ENCODE measurements around the gene WWTR1. TPM values are rescaled to one million over a fixed set of nuclear protein-coding genes. Genes with fewer than 3 reads are reported as not detected.

Gene WWTR1
- total RNA-seq, 1 experiment from 2014 or later: 49.1 TPM

DNA sequence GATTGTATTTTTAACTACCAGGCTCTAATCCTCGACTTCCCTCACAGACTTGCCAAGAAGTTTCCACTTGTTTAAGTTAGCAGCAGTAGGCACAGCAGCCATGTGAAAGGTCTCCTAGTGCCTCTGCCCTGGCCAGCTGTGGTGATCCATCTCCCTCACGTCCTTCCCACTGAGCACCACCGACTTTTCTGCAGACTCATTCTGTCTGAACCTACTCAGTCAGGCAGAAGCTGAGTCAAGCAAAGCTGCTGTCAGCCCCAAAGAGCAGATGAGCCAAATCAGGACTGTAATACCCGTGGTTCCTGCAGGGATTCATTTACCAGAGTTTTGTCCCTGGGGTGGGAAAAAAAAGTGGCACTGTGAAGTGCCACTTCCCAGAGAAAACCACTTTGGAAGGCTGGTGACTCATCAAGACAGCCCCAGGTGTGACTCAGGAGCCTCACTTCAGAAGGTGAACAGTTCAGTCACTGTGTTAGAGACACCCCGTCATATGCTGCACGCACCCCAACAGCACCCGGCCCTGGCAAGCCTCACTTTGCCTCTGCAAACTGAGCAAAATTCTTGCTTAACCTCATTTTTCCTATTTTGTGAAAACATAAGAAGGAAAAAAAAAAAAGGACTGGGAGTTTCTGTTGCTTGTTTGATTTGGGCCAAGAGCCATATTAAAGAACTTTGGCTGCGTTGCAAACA lies 76.0 kb downstream of the WWTR1 start:
- no peaks in the 10 kb centered on the region for H3K36me3 ChIP-seq
- peak overlapping the region; percentile 82 for H3K27ac ChIP-seq
- peaks cover 49% of the 10 kb centered on the region for H3K4me1 ChIP-seq
- peak; percentile 96 to 98 for DNase-seq
- no peak overlapping the region for H3K4me3 ChIP-seq
- no peaks in the 10 kb centered on the region for H3K27me3 ChIP-seq
- no peaks in the 10 kb centered on the region for H3K9me3 ChIP-seq (replicated peaks)

DNA sequence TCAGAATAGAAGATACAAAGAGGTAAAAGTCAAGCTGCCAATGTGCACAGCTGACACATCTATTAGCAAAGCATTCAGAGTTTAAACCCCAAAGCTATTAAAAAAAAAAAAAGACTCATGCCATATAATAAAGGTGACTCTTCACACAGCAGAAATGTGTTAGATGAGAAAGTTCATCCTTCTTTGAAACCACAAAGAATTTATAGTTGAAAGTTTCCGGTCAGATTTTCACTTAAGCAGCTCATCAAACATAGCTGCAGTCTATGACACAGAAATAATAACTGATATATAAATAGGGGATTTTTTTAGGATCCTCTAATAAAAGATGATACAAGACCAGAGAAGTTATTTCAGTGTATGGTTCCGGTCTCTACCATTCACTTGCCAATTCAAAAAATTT lies 76.6 kb downstream of the WWTR1 start:
- DNase-seq: no peak
- Histone ChIP-seq H3K9me3 (replicated peaks) (no peaks in the 10 kb centered on the region), H3K4me3 (no peak overlapping the region), H3K27me3 (no peaks in the 10 kb centered on the region), H3K4me1 (peaks cover 51% of the 10 kb centered on the region), H3K27ac (peak overlapping the region; percentile 82), H3K36me3 (no peaks in the 10 kb centered on the region)

- Histone ChIP-seq H3K27ac (0 out of 2 replicates have a peak overlapping the region, but pooled peaks have one; percentile 82), H3K27me3 (no peaks in the 10 kb centered on the region), H3K4me3 (no peak overlapping the region), H3K4me1 (peaks cover 59% of the 10 kb centered on the region), H3K9me3 (replicated peaks) (no peaks in the 10 kb centered on the region), H3K36me3 (no peaks in the 10 kb centered on the region)
- DNase-seq: no peak
Measured at GRCh38 chr3:149579838-149580542, 77.8 kb downstream of the WWTR1 start.

DNA sequence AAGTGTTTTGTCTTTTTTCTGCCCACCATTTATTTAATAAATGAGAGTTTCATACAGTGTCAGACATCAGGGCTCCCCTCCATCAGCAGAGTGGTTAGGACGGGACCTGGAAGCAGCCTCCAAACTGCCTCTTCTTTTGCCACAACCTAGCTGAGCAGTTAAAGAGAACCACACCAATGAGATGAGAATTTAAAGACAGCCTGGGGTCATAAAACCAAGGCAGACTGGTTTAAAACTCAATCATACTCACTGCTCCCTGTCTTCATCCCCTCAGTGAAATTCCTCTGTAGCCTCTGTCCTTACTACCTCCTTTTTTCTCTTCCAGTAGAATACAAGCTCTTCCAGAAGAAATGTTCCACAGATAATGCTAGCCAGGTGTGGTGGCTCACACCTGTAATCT lies 78.7 kb downstream of the WWTR1 start:
- H3K27ac ChIP-seq: no peak overlapping the region
- H3K4me3 ChIP-seq: no peak overlapping the region
- no peak for DNase-seq
- peaks cover 61% of the 10 kb centered on the region for H3K4me1 ChIP-seq
- no peaks in the 10 kb centered on the region for H3K36me3 ChIP-seq
- H3K9me3 ChIP-seq (replicated peaks): no peaks in the 10 kb centered on the region
- H3K27me3 ChIP-seq: no peaks in the 10 kb centered on the region

DNA sequence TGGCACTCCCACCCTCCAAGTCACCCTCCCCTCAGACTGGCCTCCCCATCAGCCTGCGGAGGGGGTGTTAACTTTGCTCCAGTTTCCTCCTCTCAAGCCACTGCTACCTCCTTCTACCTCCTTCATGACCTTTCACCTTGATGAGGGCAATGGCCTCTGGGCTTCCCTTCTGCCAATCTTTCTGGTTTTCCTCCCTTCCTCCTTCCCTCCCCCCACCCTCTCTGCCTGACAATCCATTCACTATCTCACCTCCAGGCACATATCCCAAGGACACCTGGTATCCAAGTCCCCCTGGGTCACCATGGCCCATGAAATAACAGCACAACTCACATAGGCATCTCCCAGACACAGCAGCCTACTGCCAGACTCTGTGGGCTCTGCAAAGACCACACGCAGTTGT lies 80.0 kb downstream of the WWTR1 start:
- H3K27me3 ChIP-seq: no peaks in the 10 kb centered on the region
- no peaks in the 10 kb centered on the region for H3K36me3 ChIP-seq
- H3K4me1 ChIP-seq: peaks cover 53% of the 10 kb centered on the region
- no peaks in the 10 kb centered on the region for H3K9me3 ChIP-seq (replicated peaks)
- no peak for DNase-seq
- H3K4me3 ChIP-seq: no peak overlapping the region
- no peak overlapping the region for H3K27ac ChIP-seq

DNA sequence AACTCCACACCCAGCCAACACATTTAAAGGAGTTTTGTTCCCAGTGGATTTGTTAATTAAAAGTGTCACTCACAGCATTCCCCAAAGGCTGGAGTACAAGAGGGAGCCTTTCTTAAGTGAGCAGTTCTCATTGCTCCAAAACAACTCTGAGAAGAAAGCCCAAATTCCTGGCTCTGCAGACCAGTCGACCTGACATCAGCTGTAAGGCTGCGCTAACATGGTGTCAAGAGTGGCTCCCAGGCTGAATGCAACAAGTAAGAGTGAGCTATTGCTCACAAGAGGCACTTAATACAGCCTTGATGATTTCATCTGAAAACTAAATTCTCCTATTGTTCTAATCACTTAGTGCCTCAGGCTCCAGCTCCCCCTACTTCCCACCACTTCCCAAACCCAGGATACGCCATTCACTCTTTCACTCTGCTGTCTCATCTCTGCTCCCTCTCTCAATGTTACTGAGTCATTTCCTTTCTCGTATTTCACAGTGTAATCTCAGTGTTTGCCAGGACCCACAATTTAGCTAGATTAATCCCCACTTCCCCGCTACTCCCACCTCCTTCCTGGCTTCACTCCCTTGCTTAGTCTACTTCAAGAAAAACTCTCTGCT lies 81.8 kb downstream of the WWTR1 start:
- Histone ChIP-seq H3K9me3 (replicated peaks) (no peaks in the 10 kb centered on the region), H3K4me3 (peak overlapping the region; percentile 11; the same call in 1 of the 2 replicates), H3K27me3 (no peaks in the 10 kb centered on the region), H3K36me3 (peaks cover 5% of the 10 kb centered on the region), H3K4me1 (peaks cover 44% of the 10 kb centered on the region), H3K27ac (peak overlapping the region; percentile 85)
- peak; percentile 81 to 95 for DNase-seq

GRCh38 chr3:149575213-149575960 lies 82.4 kb downstream of the WWTR1 start:
- H3K27me3 ChIP-seq: no peaks in the 10 kb centered on the region
- H3K36me3 ChIP-seq: peaks cover 8% of the 10 kb centered on the region
- peak overlapping the region; percentile 11; the same call in 1 of the 2 replicates for H3K4me3 ChIP-seq
- H3K27ac ChIP-seq: peak overlapping the region; percentile 85
- H3K4me1 ChIP-seq: peaks cover 37% of the 10 kb centered on the region
- no peaks in the 10 kb centered on the region for H3K9me3 ChIP-seq (replicated peaks)
- DNase-seq: peak; percentile 79 to 81

DNA sequence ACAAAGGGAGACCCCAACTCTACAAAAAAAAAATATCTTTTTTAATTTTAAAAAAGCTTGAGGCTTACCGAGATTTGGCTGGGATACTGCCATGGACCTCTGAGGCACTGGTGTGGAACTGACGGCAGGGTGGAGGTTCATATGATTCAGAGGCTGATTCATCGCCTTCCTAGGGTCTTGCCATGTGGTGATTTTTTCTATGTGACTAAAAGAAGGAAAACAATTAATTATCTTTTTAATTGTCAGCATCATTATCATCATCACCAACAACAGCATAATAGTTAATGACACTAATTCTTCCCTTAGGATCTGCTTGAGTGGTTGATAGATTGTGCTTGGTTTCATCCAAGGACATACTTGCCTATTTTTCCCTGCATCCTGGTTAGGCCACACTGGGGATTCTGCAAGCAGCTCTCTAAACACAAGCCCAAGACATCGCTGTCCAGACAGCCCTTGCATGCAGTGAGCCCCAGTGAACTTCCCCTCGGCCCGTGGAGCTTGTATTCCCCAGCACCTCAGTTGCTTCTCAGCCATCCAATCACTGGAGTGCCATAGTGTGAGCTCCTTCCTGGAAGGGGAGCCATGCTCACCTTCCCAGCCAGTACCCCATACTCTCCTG lies 84.9 kb downstream of the WWTR1 start:
- no peak overlapping the region for H3K4me3 ChIP-seq
- peaks cover 8% of the 10 kb centered on the region for H3K36me3 ChIP-seq
- no peak for DNase-seq
- H3K27ac ChIP-seq: no peak overlapping the region
- peaks cover 24% of the 10 kb centered on the region for H3K4me1 ChIP-seq
- no peaks in the 10 kb centered on the region for H3K27me3 ChIP-seq
- no peaks in the 10 kb centered on the region for H3K9me3 ChIP-seq (replicated peaks)

DNA sequence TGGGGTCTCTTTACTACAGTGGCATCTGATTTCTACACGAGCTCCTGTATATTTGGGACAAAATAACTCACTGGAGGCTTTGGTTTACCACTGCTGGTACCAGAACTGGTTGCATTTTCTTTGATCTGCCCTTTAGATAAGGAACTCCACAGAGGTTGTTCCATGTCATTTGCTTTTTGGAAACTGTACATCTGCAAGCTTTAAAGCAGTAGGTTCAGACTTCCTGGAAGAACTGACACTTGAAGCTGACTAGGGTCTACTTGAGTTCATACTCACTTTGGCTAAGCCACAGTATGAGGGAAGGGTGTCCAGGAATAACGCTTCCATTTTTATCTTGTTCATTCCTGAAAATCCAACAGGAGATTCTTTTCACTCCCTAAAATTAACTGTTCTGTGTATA lies 86.4 kb downstream of the WWTR1 start:
- Histone ChIP-seq H3K36me3 (peaks cover 8% of the 10 kb centered on the region), H3K9me3 (replicated peaks) (no peaks in the 10 kb centered on the region), H3K27me3 (no peaks in the 10 kb centered on the region), H3K27ac (no peak overlapping the region), H3K4me3 (no peak overlapping the region), H3K4me1 (peaks cover 14% of the 10 kb centered on the region)
- no peak for DNase-seq

DNA sequence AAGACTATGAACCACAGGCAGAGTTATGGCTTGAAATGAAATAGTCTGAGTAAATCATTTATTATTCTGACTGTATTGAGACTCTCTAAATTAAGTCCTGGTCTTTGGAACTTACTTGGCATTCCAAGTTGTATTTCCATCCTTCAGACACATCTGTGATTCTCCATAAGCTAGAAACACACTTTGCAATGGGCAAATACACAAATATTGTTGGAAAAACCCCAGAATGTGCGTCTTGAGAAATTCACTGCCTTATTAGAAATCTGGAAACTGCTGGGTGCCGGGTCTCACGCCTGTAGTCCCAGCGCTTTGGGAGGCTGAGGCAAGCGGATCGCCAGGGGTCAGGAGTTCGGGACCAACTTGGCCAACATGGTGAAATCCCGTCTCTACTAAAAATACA lies 87.8 kb downstream of the WWTR1 start:
- peaks cover 8% of the 10 kb centered on the region for H3K36me3 ChIP-seq
- no peak overlapping the region for H3K4me3 ChIP-seq
- no peaks in the 10 kb centered on the region for H3K27me3 ChIP-seq
- peaks cover 6% of the 10 kb centered on the region for H3K4me1 ChIP-seq
- no peak for DNase-seq
- H3K27ac ChIP-seq: no peak overlapping the region
- no peaks in the 10 kb centered on the region for H3K9me3 ChIP-seq (replicated peaks)

- no peak overlapping the region for H3K27ac ChIP-seq
Measured at GRCh38 chr3:149567381-149567780, 90.4 kb downstream of the WWTR1 start.

DNA sequence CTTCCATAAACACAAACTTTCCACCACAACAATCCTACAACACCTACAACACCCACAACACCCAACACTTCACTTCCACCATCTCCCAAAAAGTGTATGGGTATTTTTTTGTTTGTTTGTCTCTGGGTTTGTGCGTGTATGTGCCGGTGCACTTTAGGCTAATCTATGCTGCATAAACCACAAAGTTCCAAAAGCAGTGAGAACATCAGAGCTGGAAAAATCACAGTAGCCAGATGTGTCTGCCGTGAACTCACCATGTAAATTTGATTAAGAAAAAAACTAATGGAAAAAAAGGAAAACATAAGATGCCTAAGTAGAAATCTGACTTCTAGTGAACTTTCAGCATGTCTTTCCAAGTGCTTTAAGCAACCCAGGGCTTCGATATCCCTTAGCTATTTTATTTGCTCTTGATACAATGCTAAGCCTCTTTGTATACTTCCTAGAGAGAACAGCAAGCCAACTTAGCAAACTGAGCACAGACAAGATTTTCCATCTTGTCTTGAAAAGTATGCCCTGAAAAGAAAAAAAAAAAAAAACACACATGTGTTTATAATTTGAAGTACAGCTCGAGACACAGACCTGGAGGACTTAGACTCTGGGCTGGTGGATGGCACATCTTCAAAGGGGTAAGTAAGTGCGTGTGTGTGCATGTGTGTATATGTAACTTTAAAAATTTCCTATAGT lies 91.4 kb downstream of the WWTR1 start:
- peaks cover 5% of the 10 kb centered on the region; the same call in 1 of the 2 replicates for H3K36me3 ChIP-seq
- no peak for DNase-seq
- no peak overlapping the region for H3K27ac ChIP-seq
- H3K4me3 ChIP-seq: no peak overlapping the region
- peaks cover 31% of the 10 kb centered on the region for H3K4me1 ChIP-seq
- no peaks in the 10 kb centered on the region for H3K9me3 ChIP-seq (replicated peaks)
- no peaks in the 10 kb centered on the region for H3K27me3 ChIP-seq

More at GRCh38 chr3:149567381-149567780, 90.4 kb downstream of the WWTR1 start:
- Histone ChIP-seq H3K36me3 (peaks cover 8% of the 10 kb centered on the region), H3K27me3 (no peaks in the 10 kb centered on the region), H3K9me3 (replicated peaks) (no peaks in the 10 kb centered on the region), H3K4me3 (no peak overlapping the region), H3K4me1 (peaks cover 22% of the 10 kb centered on the region)
- DNase-seq: no peak

GRCh38 chr3:149564079-149564478 lies 93.7 kb downstream of the WWTR1 start:
- DNase-seq: peak; percentile 32 to 54
- H3K27ac ChIP-seq: peak overlapping the region; percentile 93

GRCh38 chr3:149563114-149563513 lies 94.7 kb downstream of the WWTR1 start:
- H3K36me3 ChIP-seq: no peaks in the 10 kb centered on the region; the same call in 1 of the 2 replicates
- DNase-seq: peak; percentile 59 to 79
- H3K27ac ChIP-seq: peak overlapping the region; percentile 93
- no peak overlapping the region for H3K4me3 ChIP-seq
- H3K9me3 ChIP-seq (replicated peaks): no peaks in the 10 kb centered on the region
- H3K4me1 ChIP-seq: peaks cover 38% of the 10 kb centered on the region
- H3K27me3 ChIP-seq: no peaks in the 10 kb centered on the region

More at GRCh38 chr3:149564079-149564478, 93.7 kb downstream of the WWTR1 start:
- no peaks in the 10 kb centered on the region for H3K27me3 ChIP-seq
- H3K36me3 ChIP-seq: no peaks in the 10 kb centered on the region; the same call in 1 of the 2 replicates
- H3K4me3 ChIP-seq: no peak overlapping the region
- no peaks in the 10 kb centered on the region for H3K9me3 ChIP-seq (replicated peaks)
- peaks cover 38% of the 10 kb centered on the region for H3K4me1 ChIP-seq
